Right lobe of liver (tissue), 4 donors: ENCODE measurements around the gene ALDH18A1.

ENCODE experiments used
- POLR2A ChIP-seq: fragments of 450-650 bp; IDR thresholded peaks from one replicate; pipeline ENCODE4 v1.6.1; 2017; ENCODE audit warnings: antibody characterized with exemption, mild to moderate bottlenecking
- TF ChIP-seq, protein P1 (sequence below), 4 donors: fragments of 200-600 bp in 3 of 4; fragments of 450-650 bp in 1 of 4; IDR thresholded peaks; one replicate each; pipeline versions ENCODE4 v1.5.1 to v1.8.0; 2016 to 2022; ENCODE audit warnings: antibody characterized with exemption in 4 of 4, mild to moderate bottlenecking in 2 of 4
- donor health status: DM: no; HTN: no; CAD: no.
- donor health status: DM: no; HTN: no; CAD: no.
- donor health status: DM: no; HTN: yes; CAD: no.

DNA sequence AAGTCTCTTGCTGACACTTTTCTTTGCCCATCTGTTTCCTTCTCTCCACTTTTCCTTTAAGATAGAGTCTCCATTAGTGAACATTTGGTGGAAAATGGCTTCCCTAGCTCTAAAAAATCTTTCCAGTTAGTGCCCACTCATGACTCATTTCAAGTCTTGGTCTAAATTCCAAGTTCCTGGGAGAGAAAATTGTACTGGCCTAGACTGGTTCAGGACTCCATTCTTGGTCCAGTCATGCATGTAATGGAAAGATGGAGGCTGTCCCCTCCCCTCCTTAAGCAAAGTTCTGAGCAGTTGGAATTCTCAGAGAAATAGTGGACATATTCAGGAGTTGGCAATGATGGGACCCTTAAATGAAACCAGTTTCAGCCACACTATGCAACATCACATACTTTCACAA lies 3.8 kb upstream of the ALDH18A1 start:
- TF ChIP-seq, protein P1, sequence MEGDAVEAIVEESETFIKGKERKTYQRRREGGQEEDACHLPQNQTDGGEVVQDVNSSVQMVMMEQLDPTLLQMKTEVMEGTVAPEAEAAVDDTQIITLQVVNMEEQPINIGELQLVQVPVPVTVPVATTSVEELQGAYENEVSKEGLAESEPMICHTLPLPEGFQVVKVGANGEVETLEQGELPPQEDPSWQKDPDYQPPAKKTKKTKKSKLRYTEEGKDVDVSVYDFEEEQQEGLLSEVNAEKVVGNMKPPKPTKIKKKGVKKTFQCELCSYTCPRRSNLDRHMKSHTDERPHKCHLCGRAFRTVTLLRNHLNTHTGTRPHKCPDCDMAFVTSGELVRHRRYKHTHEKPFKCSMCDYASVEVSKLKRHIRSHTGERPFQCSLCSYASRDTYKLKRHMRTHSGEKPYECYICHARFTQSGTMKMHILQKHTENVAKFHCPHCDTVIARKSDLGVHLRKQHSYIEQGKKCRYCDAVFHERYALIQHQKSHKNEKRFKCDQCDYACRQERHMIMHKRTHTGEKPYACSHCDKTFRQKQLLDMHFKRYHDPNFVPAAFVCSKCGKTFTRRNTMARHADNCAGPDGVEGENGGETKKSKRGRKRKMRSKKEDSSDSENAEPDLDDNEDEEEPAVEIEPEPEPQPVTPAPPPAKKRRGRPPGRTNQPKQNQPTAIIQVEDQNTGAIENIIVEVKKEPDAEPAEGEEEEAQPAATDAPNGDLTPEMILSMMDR (IDR thresholded peaks at IDR 0.05): no peak
- TF ChIP-seq POLR2A: no peak
